Stomach smooth muscle (tissue), 2 donors: ENCODE data around the gene SYNCRIP.
A peak's percentile ranks its signal among the peaks of the same experiment; 100 is the strongest.

ENCODE experiments used
- H3K27ac ChIP-seq: one replicate; pipeline ENCODE4 v1.7.0; 2013; ENCODE audit warnings: mild to moderate bottlenecking, low read length, inconsistent platforms
- H3K27me3 ChIP-seq, 2 donors: one replicate each; pipeline ENCODE4 v1.7.0; 2013; ENCODE audit warnings: low read length in 2 of 2; ENCODE audit not compliant: insufficient read depth in 2 of 2, control insufficient read depth in 1 of 2
- H3K36me3 ChIP-seq, 2 donors: one replicate each; pipeline ENCODE4 v1.7.0; 2013; ENCODE audit warnings: low read length in 2 of 2; ENCODE audit not compliant: control insufficient read depth in 2 of 2, insufficient read depth in 2 of 2
- H3K4me1 ChIP-seq: one replicate; pipeline ENCODE4 v1.7.0; 2013; ENCODE audit warnings: low read length; ENCODE audit not compliant: control insufficient read depth, insufficient read depth
- H3K4me3 ChIP-seq, 2 donors: one replicate each; pipeline ENCODE4 v1.7.0; 2013; ENCODE audit warnings: low read length in 2 of 2
- H3K9ac ChIP-seq, 2 donors: one replicate each; pipeline ENCODE4 v1.7.0; 2013; ENCODE audit warnings: low read length in 2 of 2, mild to moderate bottlenecking in 1 of 2
- H3K9me3 ChIP-seq, 2 donors: one replicate each; pipeline ENCODE4 v1.7.0; 2013; ENCODE audit warnings: low read length in 2 of 2; ENCODE audit not compliant: control insufficient read depth in 2 of 2
- donor health status: healthy.
- donor health status: Pancreatic carcinoma.

Gene SYNCRIP

DNA sequence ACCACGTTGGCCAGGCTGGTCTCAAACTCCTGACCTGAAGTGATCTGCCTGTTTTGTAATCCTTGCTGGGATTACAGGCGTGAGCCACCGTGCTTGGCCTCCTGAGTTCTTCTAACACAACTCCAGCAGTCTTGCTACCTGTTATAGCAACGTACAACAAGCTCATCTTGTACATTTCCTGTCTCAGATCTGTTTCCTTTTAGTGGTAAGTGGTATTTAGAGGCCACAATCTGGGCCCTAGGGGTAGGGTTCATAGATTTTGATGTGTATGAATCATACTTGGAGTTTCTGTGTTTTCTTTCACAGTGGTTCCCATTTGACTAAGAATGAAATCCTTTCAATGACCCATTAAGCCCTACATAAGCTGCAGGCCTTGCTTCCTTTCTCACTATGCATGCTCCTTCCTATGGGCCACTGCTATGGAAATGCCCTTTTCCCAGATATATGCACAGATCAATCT lies 27.1 kb upstream of the SYNCRIP start:
- Histone ChIP-seq H3K9ac (no peak overlapping the region), H3K9me3 (no peaks in the 10 kb centered on the region), H3K36me3 (peaks cover 0 to 6% of the 10 kb centered on the region in 2 donors), H3K27me3 (no peaks in the 10 kb centered on the region), H3K27ac (no peak overlapping the region), H3K4me3 (no peak overlapping the region), H3K4me1 (no peaks in the 10 kb centered on the region)

DNA sequence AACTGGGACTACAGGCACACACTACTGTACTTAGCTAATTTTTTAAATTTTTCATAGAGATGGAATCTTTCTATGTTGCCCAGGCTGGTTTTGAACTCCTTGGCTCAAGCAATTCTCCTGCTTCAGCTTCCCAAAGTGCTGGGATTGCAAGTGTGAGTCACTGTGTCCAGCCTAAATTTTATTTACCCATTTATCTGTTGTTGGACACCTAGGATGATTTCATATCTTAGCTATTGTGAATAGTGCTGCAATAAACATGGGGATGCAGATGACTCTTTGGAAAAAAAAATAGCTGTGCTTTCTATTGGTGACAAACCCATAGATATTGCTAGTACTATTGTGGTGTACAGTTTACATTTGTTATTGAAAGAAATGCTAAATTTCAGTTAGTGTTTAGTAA lies 19.6 kb upstream of the SYNCRIP start:
- no peaks in the 10 kb centered on the region for H3K9me3 ChIP-seq
- H3K4me1 ChIP-seq: no peaks in the 10 kb centered on the region
- H3K27me3 ChIP-seq: no peaks in the 10 kb centered on the region
- H3K4me3 ChIP-seq: no peak overlapping the region
- peaks cover 7 to 14% of the 10 kb centered on the region in 2 donors for H3K36me3 ChIP-seq
- H3K9ac ChIP-seq: no peak overlapping the region
- no peak overlapping the region for H3K27ac ChIP-seq

DNA sequence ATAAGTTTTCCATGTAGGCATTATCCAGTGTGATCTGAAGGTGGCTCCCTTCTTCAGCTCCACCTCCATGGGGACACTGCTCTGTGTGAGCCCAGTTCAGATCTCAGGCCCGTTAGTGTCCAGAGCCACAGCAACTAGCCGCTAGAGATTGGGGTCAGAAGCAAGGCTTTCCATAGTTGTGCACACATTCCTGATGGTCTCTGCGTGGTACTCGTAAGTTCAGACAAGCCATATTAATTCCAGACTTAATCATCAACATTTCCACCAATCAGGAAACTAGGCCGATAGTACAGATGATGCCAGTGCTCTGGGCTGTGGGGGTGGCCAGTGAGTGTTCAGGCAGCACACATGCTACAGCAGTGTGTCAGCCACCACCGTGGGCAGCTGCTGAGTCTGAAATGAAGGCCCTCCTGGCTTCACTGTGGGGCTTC lies 17.5 kb upstream of the SYNCRIP start:
- Histone ChIP-seq H3K9ac (no peak overlapping the region), H3K4me1 (no peaks in the 10 kb centered on the region), H3K4me3 (no peak overlapping the region), H3K9me3 (no peaks in the 10 kb centered on the region), H3K27ac (no peak overlapping the region), H3K36me3 (peaks cover 7 to 11% of the 10 kb centered on the region in 2 donors), H3K27me3 (no peaks in the 10 kb centered on the region)

DNA sequence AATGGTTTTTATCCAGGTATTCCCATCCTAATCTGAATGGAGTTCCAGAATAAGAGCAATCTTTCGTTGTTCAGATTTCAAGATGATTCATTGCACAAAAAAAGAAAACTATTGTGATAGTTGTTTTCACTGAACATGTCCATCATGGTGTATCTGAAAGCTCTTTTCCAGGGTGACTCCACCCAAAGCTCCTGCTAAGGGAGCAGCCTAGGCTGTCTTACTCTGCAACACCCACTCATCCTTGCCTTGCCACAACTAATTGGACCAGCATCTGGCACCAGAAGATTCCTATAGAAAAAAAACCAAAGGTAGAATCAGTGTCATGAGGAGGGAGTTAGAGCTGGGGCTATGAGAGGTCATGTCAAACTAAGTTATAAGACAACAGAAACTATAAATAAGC lies 7.9 kb upstream of the SYNCRIP start:
- H3K27ac ChIP-seq: no peak overlapping the region
- H3K36me3 ChIP-seq: no peaks in the 10 kb centered on the region
- H3K4me3 ChIP-seq: no peak overlapping the region
- H3K27me3 ChIP-seq: no peaks in the 10 kb centered on the region
- H3K9me3 ChIP-seq: no peaks in the 10 kb centered on the region
- no peaks in the 10 kb centered on the region for H3K4me1 ChIP-seq
- no peak overlapping the region for H3K9ac ChIP-seq

DNA sequence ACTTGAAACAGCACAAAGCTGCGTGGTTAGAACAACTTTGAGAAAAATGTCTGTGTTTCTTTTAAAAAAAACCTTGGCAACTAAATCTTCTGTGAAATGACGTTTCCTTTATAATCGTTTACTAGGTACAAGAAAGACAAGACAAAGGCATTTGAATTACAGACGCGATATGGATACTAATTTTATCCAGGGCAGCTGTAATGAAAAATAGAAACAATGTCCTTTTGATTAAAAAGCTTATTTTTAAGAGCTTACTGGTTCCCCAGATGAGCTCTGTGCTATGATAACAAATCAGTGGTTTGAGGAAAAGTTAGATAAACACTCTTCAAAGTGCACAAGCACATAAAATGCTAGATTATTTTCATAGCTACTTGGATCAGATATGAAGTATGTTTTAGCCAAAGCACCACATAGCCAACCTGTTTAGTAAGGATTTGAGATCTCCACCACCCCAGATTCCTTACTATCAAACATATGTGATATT lies 1.6 kb upstream of the SYNCRIP start:
- peak overlapping the region; percentile 93 to 98 for H3K9ac ChIP-seq
- peaks cover 5% of the 10 kb centered on the region for H3K4me1 ChIP-seq
- H3K27me3 ChIP-seq: no peaks in the 10 kb centered on the region
- peak overlapping the region; percentile 97 for H3K27ac ChIP-seq
- no peaks in the 10 kb centered on the region for H3K9me3 ChIP-seq
- H3K4me3 ChIP-seq: peak overlapping the region; percentile 81 to 82
- H3K36me3 ChIP-seq: peaks cover 0 to 2% of the 10 kb centered on the region in 2 donors

DNA sequence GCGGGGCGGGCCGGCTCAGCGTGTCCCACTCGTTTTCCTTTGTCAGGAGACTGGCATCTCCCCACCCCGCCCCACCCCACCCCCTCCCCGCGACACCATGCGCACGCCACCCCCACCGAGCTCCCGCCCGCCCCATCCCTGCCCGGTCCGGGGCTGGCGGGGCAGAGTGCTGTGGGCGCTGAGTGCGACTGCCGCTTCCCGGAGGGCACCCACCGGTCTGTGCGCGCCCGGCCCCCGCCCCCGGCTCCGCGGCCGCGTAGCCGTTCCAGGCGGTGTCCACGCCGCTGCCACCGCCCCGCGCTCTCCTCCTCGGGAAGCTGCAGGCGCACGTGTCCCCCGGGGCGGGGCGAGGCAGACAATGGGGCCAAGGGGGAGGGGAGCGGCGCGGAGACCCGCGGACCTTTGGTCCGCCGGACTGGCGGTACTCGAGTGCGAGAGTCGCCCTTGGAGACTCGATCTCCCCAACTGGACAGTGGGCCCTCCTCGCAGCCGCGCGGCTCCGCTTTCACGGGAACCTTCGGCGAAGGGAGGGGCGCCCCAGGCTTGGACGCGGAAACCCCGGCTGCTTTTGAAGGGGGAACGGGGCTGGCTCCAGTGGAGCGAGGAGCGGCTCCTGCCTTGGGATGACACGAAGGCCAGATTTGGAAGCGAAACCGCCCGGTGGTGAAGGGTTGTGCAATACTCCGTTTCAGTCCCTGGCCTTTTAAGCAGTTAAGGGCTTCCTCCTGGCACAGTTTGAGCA lies 1.0 kb upstream of the SYNCRIP start:
- H3K27me3 ChIP-seq: no peaks in the 10 kb centered on the region
- H3K36me3 ChIP-seq: peaks cover 2 to 8% of the 10 kb centered on the region in 2 donors
- peak overlapping the region; percentile 93 to 98 for H3K9ac ChIP-seq
- H3K4me3 ChIP-seq: peak overlapping the region; percentile 81 to 82
- peak overlapping the region; percentile 97 for H3K27ac ChIP-seq
- H3K4me1 ChIP-seq: peaks cover 7% of the 10 kb centered on the region
- no peaks in the 10 kb centered on the region for H3K9me3 ChIP-seq

DNA sequence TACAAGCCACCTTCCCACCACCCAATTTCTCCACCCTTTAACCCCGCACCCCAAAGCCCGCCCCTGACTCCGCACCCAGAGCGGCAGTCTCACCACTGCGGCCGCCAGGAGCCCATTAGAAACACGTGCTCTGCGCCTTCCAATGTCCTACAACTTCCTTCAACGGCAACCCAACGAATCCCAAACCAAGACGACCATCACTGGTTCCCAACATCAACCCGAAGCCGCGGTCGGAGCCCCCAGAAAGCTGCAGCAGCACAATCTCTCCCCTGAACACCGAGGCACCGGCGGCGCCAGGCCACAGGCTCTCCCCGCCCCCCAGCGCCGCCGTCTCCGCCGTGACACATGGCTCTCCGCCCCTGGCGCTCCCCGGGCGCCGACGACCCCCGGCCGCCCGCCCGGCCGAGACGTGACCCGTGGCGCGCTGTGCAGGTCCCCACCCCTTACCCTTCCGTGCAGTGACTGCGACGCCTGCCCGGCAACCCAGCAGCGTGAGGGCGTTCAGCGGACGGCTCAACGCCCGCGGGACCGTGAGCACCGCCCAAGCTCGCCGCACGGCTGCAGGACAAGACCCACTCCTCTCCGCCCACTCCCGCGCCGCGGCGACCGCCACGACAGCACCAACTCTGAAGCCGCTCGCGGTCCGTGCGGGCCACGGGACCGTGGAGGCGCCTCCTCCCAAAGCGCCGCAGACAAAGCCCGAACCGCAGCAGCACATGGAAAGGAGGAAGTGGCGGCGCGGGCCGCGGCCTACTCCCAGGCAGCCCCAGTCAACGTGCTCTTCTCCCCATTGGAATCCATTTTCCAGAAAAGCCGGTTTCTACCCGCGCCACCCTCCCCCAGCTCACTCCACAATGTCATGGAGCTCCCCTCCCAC lies 551 bp downstream of the SYNCRIP start:
- peak overlapping the region; percentile 78 to 98 for H3K4me3 ChIP-seq
- H3K4me1 ChIP-seq: peaks cover 7% of the 10 kb centered on the region
- peak overlapping the region; percentile 99 for H3K27ac ChIP-seq
- no peaks in the 10 kb centered on the region for H3K9me3 ChIP-seq
- H3K9ac ChIP-seq: peak overlapping the region; percentile 89 to 94
- H3K36me3 ChIP-seq: peaks cover 2 to 9% of the 10 kb centered on the region in 2 donors
- H3K27me3 ChIP-seq: no peaks in the 10 kb centered on the region

DNA sequence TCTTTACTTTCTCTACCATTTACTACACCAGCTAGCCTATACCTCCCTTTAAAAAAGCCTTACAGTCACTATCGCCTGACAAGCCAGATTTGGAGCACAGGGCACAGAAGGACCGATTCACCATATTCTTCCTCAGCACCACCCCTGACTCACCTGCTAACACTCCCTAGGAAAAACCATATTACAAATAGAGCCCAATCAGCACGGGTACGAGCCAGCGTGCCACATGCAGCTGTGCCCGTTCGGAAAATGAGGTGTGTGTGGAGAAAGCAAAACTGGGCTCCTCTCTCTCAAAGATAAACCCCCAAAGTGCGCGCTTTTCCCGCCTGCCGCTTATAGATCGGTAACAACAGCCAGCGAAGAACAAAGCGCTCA lies 1.2 kb downstream of the SYNCRIP start:
- Histone ChIP-seq H3K27ac (peak overlapping the region; percentile 99), H3K9me3 (no peaks in the 10 kb centered on the region), H3K36me3 (peaks cover 2 to 12% of the 10 kb centered on the region in 2 donors), H3K9ac (peak overlapping the region; percentile 89 to 94), H3K4me1 (peaks cover 7% of the 10 kb centered on the region), H3K27me3 (no peaks in the 10 kb centered on the region), H3K4me3 (peak overlapping the region; percentile 78 to 98)

DNA sequence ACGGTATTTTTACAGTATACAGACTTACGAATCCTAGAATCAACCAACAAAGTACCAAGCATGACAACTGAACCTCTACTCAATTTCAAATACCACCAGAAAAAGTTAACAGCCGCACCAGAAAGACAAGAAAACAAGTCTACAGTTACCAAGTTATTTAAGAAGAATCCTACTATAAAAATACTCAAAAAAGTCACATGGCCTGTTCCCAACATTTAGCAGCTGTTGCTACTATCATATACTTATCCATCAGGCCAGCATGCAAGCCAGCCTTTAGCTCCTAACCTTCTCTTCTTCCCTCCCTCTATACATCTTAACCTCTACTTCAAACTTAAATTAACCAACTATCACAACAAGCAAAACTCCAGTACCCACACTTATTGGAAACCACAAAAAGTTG lies 1.9 kb downstream of the SYNCRIP start:
- H3K4me3 ChIP-seq: peak overlapping the region; percentile 78 to 98
- peaks cover 3 to 14% of the 10 kb centered on the region in 2 donors for H3K36me3 ChIP-seq
- H3K27me3 ChIP-seq: no peaks in the 10 kb centered on the region
- peaks cover 7% of the 10 kb centered on the region for H3K4me1 ChIP-seq
- no peaks in the 10 kb centered on the region for H3K9me3 ChIP-seq
- no peak overlapping the region for H3K27ac ChIP-seq
- H3K9ac ChIP-seq: no peak overlapping the region

DNA sequence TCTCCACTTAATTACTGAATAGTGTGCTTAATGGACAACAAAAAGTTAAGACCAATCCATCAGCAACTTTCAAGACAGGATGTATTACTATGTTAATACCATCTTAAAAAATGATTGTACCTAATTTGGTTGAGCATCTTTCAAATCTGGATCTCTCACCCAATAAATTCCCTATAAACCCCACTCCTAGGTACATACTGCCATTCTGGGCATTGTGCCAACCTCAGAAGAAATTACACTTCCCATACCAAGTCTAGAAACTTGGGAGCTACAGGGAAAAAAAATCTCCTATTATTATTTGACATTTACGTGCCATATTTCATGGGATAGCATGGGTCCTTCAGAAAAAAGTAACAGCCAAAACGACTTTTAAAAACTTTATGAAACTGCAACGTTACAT lies 5.1 kb downstream of the SYNCRIP start:
- H3K9me3 ChIP-seq: no peaks in the 10 kb centered on the region
- H3K4me3 ChIP-seq: no peak overlapping the region
- H3K4me1 ChIP-seq: peaks cover 5% of the 10 kb centered on the region
- peaks cover 26 to 35% of the 10 kb centered on the region in 2 donors for H3K36me3 ChIP-seq
- no peak overlapping the region for H3K27ac ChIP-seq
- no peaks in the 10 kb centered on the region for H3K27me3 ChIP-seq
- no peak overlapping the region for H3K9ac ChIP-seq
